ENCODE measurements around the gene MCCC1.

DNA sequence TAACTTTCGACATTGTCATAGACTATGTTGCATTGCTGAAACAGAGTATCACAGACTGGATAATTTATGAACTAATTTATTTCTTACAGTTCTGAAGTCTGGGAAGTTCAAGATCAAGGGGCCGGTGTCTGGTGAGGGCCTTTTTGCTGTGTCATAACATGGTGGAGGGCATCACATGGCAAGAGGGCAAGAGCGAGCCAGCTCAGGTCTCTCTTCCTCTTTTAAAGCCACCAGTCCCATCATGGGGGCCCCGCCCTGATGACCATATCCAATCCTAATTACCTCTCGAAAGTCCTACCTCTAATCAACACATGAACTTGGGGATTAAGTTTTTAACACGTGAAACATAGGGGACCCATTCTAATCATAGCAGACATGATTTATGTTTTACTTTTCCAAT is 85.4 kb downstream of the MCCC1 start:
- TF ChIP-seq GATA2 (IDR thresholded peaks at IDR 0.05; ENCODE audit: low read depth, low read length) (no peak), GATA3 (IDR thresholded peaks at IDR 0.05; ENCODE audit: low read depth, low read length) (no peak)

Measured in SH-SY5Y (cell line).